HEK293 (cell line): ENCODE measurements around the gene AMOTL2.

Experiments
- CTCF ChIA-PET: fragments of 350-600 bp; formaldehyde crosslinking; extraction: SDS; loops from one replicate; lab custom pipeline; 2021; ENCODE audit warnings: antibody characterized with exemption; lab: Yijun Ruan, JAX
- POLR2A ChIA-PET: fragments of 300-600 bp; formaldehyde crosslinking; extraction: SDS; loops from one replicate; lab custom pipeline; 2020; ENCODE audit warnings: antibody characterized with exemption, inconsistent platforms; lab: Yijun Ruan, JAX
- H3K27ac ChIP-seq: fragments of 200-500 bp; sonication (Bioruptor generic); 2 replicates; pipeline ENCODE4 v1.5.1; 2014; ENCODE audit warnings: low read depth, low read length, control low read depth, inconsistent platforms; ENCODE audit errors: extremely low read depth
- H3K36me3 ChIP-seq, 2 experiments: fragments of 200-500 bp in 1 of 2; sonication (Bioruptor generic) in 1 of 2; 1 replicate in 1 of 2; 2 replicates in 1 of 2; pipeline ENCODE4 v1.5.1; 2014 to 2017; ENCODE audit warnings: inconsistent platforms in 2 of 2, low read length in 2 of 2; ENCODE audit not compliant: control insufficient read depth in 2 of 2, insufficient read depth in 1 of 2
- H3K4me1 ChIP-seq: fragments of 200-500 bp; sonication (Bioruptor generic); 2 replicates; pipeline ENCODE4 v1.5.1; 2014; ENCODE audit warnings: mild to moderate bottlenecking, low read length, inconsistent platforms; ENCODE audit not compliant: control insufficient read depth, insufficient read depth
- H3K4me3 ChIP-seq: 2 replicates; pipeline ENCODE4 v1.5.1; 2011; ENCODE audit warnings: low read depth, mild to moderate bottlenecking, control low read depth, low read length, moderate library complexity
- H3K9me3 ChIP-seq: fragments of 200-500 bp; sonication (Bioruptor generic); 2 replicates; pipeline ENCODE4 v1.5.1; 2014; ENCODE audit warnings: low read depth, low read length, inconsistent platforms; ENCODE audit not compliant: control insufficient read depth, insufficient read depth
- BCL11A ChIP-seq: fragments of 450-650 bp; formaldehyde crosslinking; IDR thresholded peaks from 2 replicates; pipeline ENCODE4 v1.5.1; 2016; ENCODE audit warnings: low read depth, missing biosample characterization, missing genetic modification characterization
- FEZF1 ChIP-seq: fragments of 450-650 bp; formaldehyde crosslinking; IDR thresholded peaks from 2 replicates; pipeline ENCODE4 v1.5.1; 2016; ENCODE audit warnings: missing biosample characterization, missing genetic modification characterization
- HOXC10 ChIP-seq: sonication (generic); formaldehyde crosslinking; IDR thresholded peaks from 2 replicates; pipeline ENCODE4 v1.8.1; 2023; ENCODE audit warnings: mild to moderate bottlenecking, missing genetic modification reagents
- INSM2 ChIP-seq: fragments of 450-650 bp; formaldehyde crosslinking; IDR thresholded peaks from 2 replicates; pipeline ENCODE4 v1.5.1; 2016; ENCODE audit warnings: missing biosample characterization, missing genetic modification characterization
- OSR2 ChIP-seq: fragments of 450-650 bp; formaldehyde crosslinking; IDR thresholded peaks from 2 replicates; pipeline ENCODE4 v1.5.1; 2016; ENCODE audit warnings: missing biosample characterization, missing genetic modification characterization
- PRDM10 ChIP-seq: fragments of 450-650 bp; formaldehyde crosslinking; IDR thresholded peaks from 2 replicates; pipeline ENCODE4 v1.5.1; 2016; ENCODE audit warnings: missing biosample characterization, missing genetic modification characterization
- SCRT1 ChIP-seq: fragments of 450-650 bp; formaldehyde crosslinking; IDR thresholded peaks from 2 replicates; pipeline ENCODE4 v1.5.1; 2016; ENCODE audit warnings: missing biosample characterization, missing genetic modification characterization, borderline replicate concordance
- YY1 ChIP-seq: fragments of 450-650 bp; formaldehyde crosslinking; IDR thresholded peaks from 2 replicates; pipeline ENCODE4 v1.5.1; 2018; ENCODE audit warnings: missing biosample characterization, missing genetic modification characterization
- YY2 ChIP-seq: fragments of 450-650 bp; formaldehyde crosslinking; IDR thresholded peaks from 2 replicates; pipeline ENCODE4 v1.5.1; 2016; ENCODE audit warnings: missing biosample characterization, missing genetic modification characterization
- ZBTB48 ChIP-seq: fragments of 450-650 bp; formaldehyde crosslinking; IDR thresholded peaks from 2 replicates; pipeline ENCODE4 v1.5.1; 2016; ENCODE audit warnings: missing biosample characterization, missing genetic modification characterization
- ZNF112 ChIP-seq: fragments of 450-650 bp; formaldehyde crosslinking; IDR thresholded peaks from 2 replicates; pipeline ENCODE4 v1.5.0; 2017; ENCODE audit warnings: missing biosample characterization, missing genetic modification characterization
- ZNF248 ChIP-seq: fragments of 450-650 bp; formaldehyde crosslinking; IDR thresholded peaks from 2 replicates; pipeline ENCODE4 v1.5.1; 2017; ENCODE audit warnings: missing biosample characterization, missing genetic modification characterization
- ZNF37A ChIP-seq: fragments of 450-650 bp; IDR thresholded peaks from 2 replicates; pipeline ENCODE4 v1.5.1; 2018; ENCODE audit warnings: missing biosample characterization, missing genetic modification characterization
- ZNF433 ChIP-seq: fragments of 450-650 bp; formaldehyde crosslinking; IDR thresholded peaks from 2 replicates; pipeline ENCODE4 v1.5.1; 2016; ENCODE audit warnings: missing biosample characterization, missing genetic modification characterization, low read depth
- ZNF513 ChIP-seq: fragments of 450-650 bp; IDR thresholded peaks from 2 replicates; pipeline ENCODE4 v1.5.1; 2018; ENCODE audit warnings: missing biosample characterization, missing genetic modification characterization
- ZNF530 ChIP-seq: fragments of 450-650 bp; formaldehyde crosslinking; IDR thresholded peaks from 2 replicates; pipeline ENCODE4 v1.5.1; 2016; ENCODE audit warnings: low read depth, missing biosample characterization, missing genetic modification characterization
- ZNF585B ChIP-seq: fragments of 450-650 bp; formaldehyde crosslinking; IDR thresholded peaks from 2 replicates; pipeline ENCODE4 v1.5.1; 2016; ENCODE audit warnings: missing biosample characterization, missing genetic modification characterization
- ZNF664 ChIP-seq: fragments of 450-650 bp; formaldehyde crosslinking; IDR thresholded peaks from 2 replicates; pipeline ENCODE4 v1.5.1; 2016; ENCODE audit warnings: missing biosample characterization, missing genetic modification characterization
- ZNF670 ChIP-seq: fragments of 450-650 bp; formaldehyde crosslinking; IDR thresholded peaks from 2 replicates; pipeline ENCODE4 v1.5.1; 2016; ENCODE audit warnings: missing biosample characterization, missing genetic modification characterization, low read depth
- ZNF701 ChIP-seq: fragments of 450-650 bp; formaldehyde crosslinking; IDR thresholded peaks from 2 replicates; pipeline ENCODE4 v1.5.1; 2016; ENCODE audit warnings: missing biosample characterization, missing genetic modification characterization
- ZSCAN4 ChIP-seq: fragments of 450-650 bp; formaldehyde crosslinking; IDR thresholded peaks from 2 replicates; pipeline ENCODE4 v1.5.1; 2017; ENCODE audit warnings: missing biosample characterization, missing genetic modification characterization
- TF ChIP-seq, protein P1 (sequence below): fragments of 450-650 bp; formaldehyde crosslinking; IDR thresholded peaks from 2 replicates; pipeline ENCODE4 v1.5.1; 2016; ENCODE audit warnings: missing biosample characterization, missing genetic modification characterization
- TF ChIP-seq, protein P2 (sequence below): fragments of 450-650 bp; formaldehyde crosslinking; IDR thresholded peaks from 2 replicates; pipeline ENCODE4 v1.5.1; 2016; ENCODE audit warnings: missing biosample characterization, missing genetic modification characterization, borderline replicate concordance

AMOTL2 gene

GRCh38 chr3:134380249-134380648 is 6.0 kb upstream of the AMOTL2 start:
- Histone ChIP-seq H3K9me3 (no peaks in the 10 kb centered on the region), H3K27ac (no peak overlapping the region), H3K4me3 (no peak overlapping the region), H3K4me1 (no peaks in the 10 kb centered on the region), H3K36me3 (no peaks in the 10 kb centered on the region)
- no peak for TF ChIP-seq OSR2 (tag by site-specific recombination)
- no peak for TF ChIP-seq YY2 (tag by site-specific recombination)
- no peak for TF ChIP-seq INSM2 (tag by site-specific recombination)
- no peak for TF ChIP-seq ZNF585B (tag by site-specific recombination)
- no peak for TF ChIP-seq ZNF433
- TF ChIP-seq ZNF670 (tag by site-specific recombination) = no peak
- ChIA-PET CTCF (interaction anchor here (1.0 to 2.6 kb wide), 2 partner anchors 71 to 74 kb away, joined by 3 to 14 read pairs; no protein-coding TSS in a partner anchor), POLR2A (no interaction called here)

DNA sequence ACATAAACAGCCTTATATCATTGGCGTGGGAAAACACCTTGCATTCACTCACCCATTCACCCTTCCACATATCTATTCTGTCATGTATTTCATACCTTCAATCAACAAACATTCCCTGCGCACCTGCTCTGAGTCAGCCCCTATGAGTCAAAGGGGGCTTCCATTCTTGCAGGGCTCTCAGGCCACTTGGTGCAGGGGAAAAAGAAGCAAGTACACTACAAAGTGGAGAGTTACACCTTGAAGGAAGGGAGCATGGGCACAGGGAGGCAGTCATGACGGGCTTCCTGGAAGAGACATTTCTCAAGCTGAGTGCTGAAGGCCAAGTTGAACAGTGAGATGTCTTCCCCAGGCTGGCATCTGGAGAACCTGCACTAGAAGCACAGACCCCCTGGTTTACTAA is 4.6 kb upstream of the AMOTL2 start:
- no peak overlapping the region for H3K4me3 ChIP-seq
- no peaks in the 10 kb centered on the region for H3K36me3 ChIP-seq
- CTCF ChIA-PET = interaction anchor here (0.6 to 1.7 kb wide), 14 partner anchors 8 to 167 kb away, joined by 3 to 29 read pairs (median 4); no protein-coding TSS in a partner anchor
- H3K27ac ChIP-seq = no peak overlapping the region
- H3K4me1 ChIP-seq = no peaks in the 10 kb centered on the region
- no peak for TF ChIP-seq PRDM10 (tag by site-specific recombination)
- TF ChIP-seq ZBTB48 (tag by site-specific recombination) = no peak
- no peak for TF ChIP-seq ZNF112 (tag by site-specific recombination)
- no peak for TF ChIP-seq SCRT1 (tag by site-specific recombination)
- no peak for TF ChIP-seq ZNF248
- no peak for TF ChIP-seq ZNF530 (tag by site-specific recombination)
- TF ChIP-seq, protein P1, sequence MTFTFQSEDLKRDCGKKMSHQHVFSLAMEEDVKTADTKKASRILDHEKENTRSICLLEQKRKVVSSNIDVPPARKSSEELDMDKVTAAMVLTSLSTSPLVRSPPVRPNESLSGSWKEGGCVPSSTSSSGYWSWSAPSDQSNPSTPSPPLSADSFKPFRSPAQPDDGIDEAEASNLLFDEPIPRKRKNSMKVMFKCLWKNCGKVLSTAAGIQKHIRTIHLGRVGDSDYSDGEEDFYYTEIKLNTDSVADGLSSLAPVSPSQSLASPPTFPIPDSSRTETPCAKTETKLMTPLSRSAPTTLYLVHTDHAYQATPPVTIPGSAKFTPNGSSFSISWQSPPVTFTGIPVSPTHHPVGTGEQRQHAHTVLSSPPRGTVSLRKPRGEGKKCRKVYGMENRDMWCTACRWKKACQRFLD (tag by site-specific recombination) = no peak
- TF ChIP-seq HOXC10 (CRISPR knock-in tag) = no peak
- no peak for TF ChIP-seq INSM2 (tag by site-specific recombination)
- no peak for TF ChIP-seq ZNF664 (tag by site-specific recombination)
- no peak for TF ChIP-seq ZNF513 (tag by site-specific recombination)
- no peak for TF ChIP-seq FEZF1
- TF ChIP-seq YY1 = no peak
- TF ChIP-seq, protein P2, sequence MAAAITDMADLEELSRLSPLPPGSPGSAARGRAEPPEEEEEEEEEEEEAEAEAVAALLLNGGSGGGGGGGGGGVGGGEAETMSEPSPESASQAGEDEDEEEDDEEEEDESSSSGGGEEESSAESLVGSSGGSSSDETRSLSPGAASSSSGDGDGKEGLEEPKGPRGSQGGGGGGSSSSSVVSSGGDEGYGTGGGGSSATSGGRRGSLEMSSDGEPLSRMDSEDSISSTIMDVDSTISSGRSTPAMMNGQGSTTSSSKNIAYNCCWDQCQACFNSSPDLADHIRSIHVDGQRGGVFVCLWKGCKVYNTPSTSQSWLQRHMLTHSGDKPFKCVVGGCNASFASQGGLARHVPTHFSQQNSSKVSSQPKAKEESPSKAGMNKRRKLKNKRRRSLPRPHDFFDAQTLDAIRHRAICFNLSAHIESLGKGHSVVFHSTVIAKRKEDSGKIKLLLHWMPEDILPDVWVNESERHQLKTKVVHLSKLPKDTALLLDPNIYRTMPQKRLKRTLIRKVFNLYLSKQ = no peak
- no peak for TF ChIP-seq ZNF37A
- TF ChIP-seq ZNF701 = no peak
- no peak for TF ChIP-seq ZSCAN4 (tag by site-specific recombination)
- TF ChIP-seq BCL11A (tag by site-specific recombination) = no peak
- POLR2A ChIA-PET = interaction anchor here (0.7 to 1.1 kb wide), 2 partner anchors 12 to 21 kb away, joined by 3 to 4 read pairs; no protein-coding TSS in a partner anchor
- no peaks in the 10 kb centered on the region for H3K9me3 ChIP-seq
